SU-DHL-6 (cell line): ENCODE measurements around the gene MUC5B.

Source experiments
- EZH2phosphoT487 ChIP-seq: fragments of 200-600 bp; sonication (generic), shearing (Covaris generic); conservative IDR thresholded peaks from 2 replicates; pipeline ENCODE4 v1.6.1; 2018; ENCODE audit warnings: mild to moderate bottlenecking, antibody characterized with exemption, low read length, moderate library complexity, mixed read lengths
- TF ChIP-seq, protein P1 (sequence below): fragments of 200-600 bp; sonication (generic); IDR thresholded peaks from one replicate; pipeline ENCODE4 v1.5.1; 2017; ENCODE audit warnings: antibody characterized with exemption, mild to moderate bottlenecking, low read length, moderate library complexity; ENCODE audit not compliant: insufficient read depth, poor library complexity, severe bottlenecking

DNA sequence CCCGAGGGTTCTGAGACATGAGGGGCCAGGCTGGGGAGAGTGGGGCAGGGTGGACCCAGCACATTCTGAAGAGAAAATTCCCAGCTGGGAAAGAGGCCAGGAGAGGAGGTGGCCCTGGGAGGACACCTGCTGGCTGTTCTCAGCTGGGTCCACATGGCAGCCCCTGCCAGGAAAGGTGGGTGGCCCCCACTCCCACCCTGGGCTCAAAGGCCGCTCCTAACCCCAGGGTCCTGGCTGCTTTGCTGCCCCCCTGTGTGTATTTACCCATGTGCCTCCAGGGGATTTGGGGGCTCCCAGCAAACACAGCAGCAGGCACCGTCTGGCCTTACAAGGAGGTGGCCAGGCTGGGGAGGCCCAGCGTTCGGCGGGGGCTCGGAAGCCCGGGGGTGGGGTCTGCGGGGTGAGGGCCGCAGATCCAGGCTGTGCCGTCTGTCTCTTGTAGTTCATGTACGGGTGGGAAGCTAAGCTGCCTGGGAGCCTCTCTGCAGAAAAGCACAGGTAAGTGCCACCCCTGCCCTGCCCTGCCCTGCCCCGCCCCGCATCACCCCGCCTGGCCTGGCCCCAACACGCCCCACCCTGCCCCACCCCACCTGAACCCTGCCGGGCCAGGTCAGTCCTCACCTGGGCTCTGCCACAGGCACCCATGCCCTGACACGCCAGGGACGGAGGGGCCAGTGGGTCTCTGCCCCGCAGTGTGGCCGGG lies 10.6 kb downstream of the MUC5B start:
- TF ChIP-seq, protein P1, sequence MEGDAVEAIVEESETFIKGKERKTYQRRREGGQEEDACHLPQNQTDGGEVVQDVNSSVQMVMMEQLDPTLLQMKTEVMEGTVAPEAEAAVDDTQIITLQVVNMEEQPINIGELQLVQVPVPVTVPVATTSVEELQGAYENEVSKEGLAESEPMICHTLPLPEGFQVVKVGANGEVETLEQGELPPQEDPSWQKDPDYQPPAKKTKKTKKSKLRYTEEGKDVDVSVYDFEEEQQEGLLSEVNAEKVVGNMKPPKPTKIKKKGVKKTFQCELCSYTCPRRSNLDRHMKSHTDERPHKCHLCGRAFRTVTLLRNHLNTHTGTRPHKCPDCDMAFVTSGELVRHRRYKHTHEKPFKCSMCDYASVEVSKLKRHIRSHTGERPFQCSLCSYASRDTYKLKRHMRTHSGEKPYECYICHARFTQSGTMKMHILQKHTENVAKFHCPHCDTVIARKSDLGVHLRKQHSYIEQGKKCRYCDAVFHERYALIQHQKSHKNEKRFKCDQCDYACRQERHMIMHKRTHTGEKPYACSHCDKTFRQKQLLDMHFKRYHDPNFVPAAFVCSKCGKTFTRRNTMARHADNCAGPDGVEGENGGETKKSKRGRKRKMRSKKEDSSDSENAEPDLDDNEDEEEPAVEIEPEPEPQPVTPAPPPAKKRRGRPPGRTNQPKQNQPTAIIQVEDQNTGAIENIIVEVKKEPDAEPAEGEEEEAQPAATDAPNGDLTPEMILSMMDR: no peak
- TF ChIP-seq EZH2phosphoT487: no peak
